Heart left ventricle (tissue), 16 donors: ENCODE results near the gene ABHD14A. TPM values are rescaled to one million over a fixed set of nuclear protein-coding genes. Genes with fewer than 3 reads are reported as not detected.

ENCODE experiments used
- ATAC-seq, 4 donors: fragments of 200-7000 bp; cut with Tn5 transposase; one replicate each; pipeline ENCODE4 v1.9.1; 2020 to 2022; ENCODE audit warnings: moderate library complexity in 4 of 4, mild to moderate bottlenecking in 3 of 4, moderate number of reproducible peaks in 1 of 4
- DNase-seq, 5 donors: peaks; one replicate each; pipeline ENCODE4 v3.0.0-alpha.2; 2020
- H3K27ac ChIP-seq, 12 donors: fragments of 200-600 bp; sonication (generic) in 4 of 12; one replicate each; pipeline versions ENCODE4 v1.5.0 to v1.8.0; 2016 to 2022; ENCODE audit warnings: mild to moderate bottlenecking in 2 of 12
- H3K27me3 ChIP-seq, 9 donors: fragments of 200-600 bp; sonication (generic) in 2 of 9; one replicate each; pipeline versions ENCODE4 v1.5.1 to v1.8.0; 2016 to 2022; ENCODE audit warnings: mild to moderate bottlenecking in 3 of 9
- H3K36me3 ChIP-seq, 9 donors: fragments of 200-600 bp; sonication (generic) in 2 of 9; one replicate each; pipeline versions ENCODE4 v1.5.0 to v1.8.0; 2018 to 2022; ENCODE audit warnings: mild to moderate bottlenecking in 2 of 9
- H3K4me1 ChIP-seq, 12 donors: fragments of 200-600 bp; sonication (generic) in 4 of 12; one replicate each; pipeline versions ENCODE4 v1.5.0 to v1.8.0; 2016 to 2022; ENCODE audit warnings: mild to moderate bottlenecking in 3 of 12
- H3K4me3 ChIP-seq, 12 donors: fragments of 200-600 bp; sonication (generic) in 4 of 12; one replicate each; pipeline versions ENCODE4 v1.5.0 to v1.8.0; 2017 to 2022; ENCODE audit warnings: mild to moderate bottlenecking in 9 of 12, moderate library complexity in 4 of 12
- H3K9me3 ChIP-seq, 12 donors: fragments of 200-600 bp; sonication (generic) in 4 of 12; one replicate each; pipeline versions ENCODE4 v1.5.0 to v1.8.0; 2016 to 2022; ENCODE audit warnings: mild to moderate bottlenecking in 1 of 12
- POLR2A ChIP-seq, 2 donors: fragments of 450-650 bp; IDR thresholded peaks; one replicate each; pipeline ENCODE4 v1.6.1; 2017; ENCODE audit warnings: antibody characterized with exemption in 2 of 2, mild to moderate bottlenecking in 2 of 2, moderate library complexity in 2 of 2
- WGBS, 4 donors: extraction: QIAGEN DNeasy Blood & Tissue Kit in 2 of 4; methylation state at CpG; one replicate each; pipeline versions ENCODE4 v1.1.5 to v1.1.7; 2013 to 2018; 5-methylcytosine and 5-hydroxymethylcytosine counted together
- intact Hi-C, 10 donors: fragments of 100-400 bp; cut with DNase I; formaldehyde crosslinking; loops; one replicate each; pipeline versions ENCODE4 v1.11.1 to v1.14.2; 2022
- polyA plus RNA-seq, 2 donors: library from polyadenylated mRNA; stranded (reverse); fragments of 200-250 nt; gene quantifications; one replicate each; pipeline ENCODE4 v1.2.3, GENCODE V29; 2013
- total RNA-seq, 9 donors: library from RNA; depleted of rRNA in 2 of 9; stranded (reverse); fragments of >200 nt in 2 of 9; fragmentation: NEBNext Ultra II Directional in 3 of 9; extraction: Animal tissue kit (Norgen Biotek cat#: 25700) in 3 of 9; gene quantifications; one replicate each; pipeline versions ENCODE4 v1.1.0 to v1.2.4, GENCODE V29; 2016 to 2023
- TF ChIP-seq, protein P1 (sequence below), 12 donors: fragments of 200-600 bp; sonication (generic) in 4 of 12; IDR thresholded peaks; one replicate each; pipeline versions ENCODE4 v1.5.0 to v1.8.0; 2018 to 2022; ENCODE audit warnings: antibody characterized with exemption in 12 of 12, mild to moderate bottlenecking in 5 of 12
- donor health status: ischemic (EF 13 %, LVEDD 7.1; RV severe dilation, severe dysfunction).
- donor health status: healthy with polysubstance abuse.
- donor health status: DM: no; HTN: yes; CAD: no.
- donor health status: DM: no; HTN: no; CAD: no.
- donor health status: ischemic (EF 25% LVEDD 6.9; RV normal size, moderate dysfunction).
- donor health status: ischemic (EF 25% LVEDD 5.7; RV mildly dilated, moderate dysfunction).
- donor health status: healthy.
- donor health status: DM: yes; HTN: yes; CAD: no.
- donor health status: ischemic (EF 35%, LVEDD 5.7; RV mildly dilated, moderate dysfunction).
- donor health status: nonischemic (EF 11% LVEDD 7.7; RV severe dilation, severe dysfunction).
- donor health status: DM: yes; HTN: yes; CAD: no.
- donor health status: PGD.
- donor health status: ischemic (EF 29% LVEDD 5.4; RV normal size, mild dysfunction).
- donor health status: nonischemic (EF 23%, LVEDD 6.1; RV moderate dilation, normal function).

ABHD14A gene
- total and polyA plus RNA-seq, 11 donors: 17.7 to 70.3 (median 22.1) TPM

DNA sequence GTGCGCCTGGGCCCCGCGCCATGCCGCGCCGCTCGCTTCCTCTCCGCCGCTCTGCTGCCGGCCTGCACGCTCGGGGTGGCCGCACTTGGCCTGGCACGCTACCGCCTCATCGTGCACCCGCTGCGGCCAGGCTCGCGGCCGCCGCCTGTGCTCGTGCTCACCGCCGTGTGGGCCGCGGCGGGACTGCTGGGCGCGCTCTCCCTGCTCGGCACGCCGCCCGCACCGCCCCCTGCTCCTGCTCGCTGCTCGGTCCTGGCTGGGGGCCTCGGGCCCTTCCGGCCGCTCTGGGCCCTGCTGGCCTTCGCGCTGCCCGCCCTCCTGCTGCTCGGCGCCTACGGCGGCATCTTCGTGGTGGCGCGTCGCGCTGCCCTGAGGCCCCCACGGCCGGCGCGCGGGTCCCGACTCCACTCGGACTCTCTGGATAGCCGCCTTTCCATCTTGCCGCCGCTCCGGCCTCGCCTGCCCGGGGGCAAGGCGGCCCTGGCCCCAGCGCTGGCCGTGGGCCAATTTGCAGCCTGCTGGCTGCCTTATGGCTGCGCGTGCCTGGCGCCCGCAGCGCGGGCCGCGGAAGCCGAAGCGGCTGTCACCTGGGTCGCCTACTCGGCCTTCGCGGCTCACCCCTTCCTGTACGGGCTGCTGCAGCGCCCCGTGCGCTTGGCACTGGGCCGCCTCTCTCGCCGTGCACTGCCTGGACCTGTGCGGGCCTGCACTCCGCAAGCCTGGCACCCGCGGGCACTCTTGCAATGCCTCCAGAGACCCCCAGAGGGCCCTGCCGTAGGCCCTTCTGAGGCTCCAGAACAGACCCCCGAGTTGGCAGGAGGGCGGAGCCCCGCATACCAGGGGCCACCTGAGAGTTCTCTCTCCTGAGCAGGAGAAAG, 18.7 kb upstream of the ABHD14A start:
- DNase-seq (peak; percentile 67 to 84 (median 72)), ATAC-seq (peak; percentile 18 to 87 (median 74))
- intact Hi-C loops: loop anchor here in 1 of 10 donors (1.0 kb wide), 1 partner anchor 14 kb away; the partner anchor contains the start of gene PARP3
- WGBS, 4 donors: 2 to 4% (median 4%) methylated on average over 50 to 97 of the region's 97 CpGs
- H3K4me3 ChIP-seq: peak overlapping the region; percentile 9 to 62 (median 52)
- no peak for TF ChIP-seq POLR2A (IDR thresholded peaks at IDR 0.05)
- TF ChIP-seq, protein P1, sequence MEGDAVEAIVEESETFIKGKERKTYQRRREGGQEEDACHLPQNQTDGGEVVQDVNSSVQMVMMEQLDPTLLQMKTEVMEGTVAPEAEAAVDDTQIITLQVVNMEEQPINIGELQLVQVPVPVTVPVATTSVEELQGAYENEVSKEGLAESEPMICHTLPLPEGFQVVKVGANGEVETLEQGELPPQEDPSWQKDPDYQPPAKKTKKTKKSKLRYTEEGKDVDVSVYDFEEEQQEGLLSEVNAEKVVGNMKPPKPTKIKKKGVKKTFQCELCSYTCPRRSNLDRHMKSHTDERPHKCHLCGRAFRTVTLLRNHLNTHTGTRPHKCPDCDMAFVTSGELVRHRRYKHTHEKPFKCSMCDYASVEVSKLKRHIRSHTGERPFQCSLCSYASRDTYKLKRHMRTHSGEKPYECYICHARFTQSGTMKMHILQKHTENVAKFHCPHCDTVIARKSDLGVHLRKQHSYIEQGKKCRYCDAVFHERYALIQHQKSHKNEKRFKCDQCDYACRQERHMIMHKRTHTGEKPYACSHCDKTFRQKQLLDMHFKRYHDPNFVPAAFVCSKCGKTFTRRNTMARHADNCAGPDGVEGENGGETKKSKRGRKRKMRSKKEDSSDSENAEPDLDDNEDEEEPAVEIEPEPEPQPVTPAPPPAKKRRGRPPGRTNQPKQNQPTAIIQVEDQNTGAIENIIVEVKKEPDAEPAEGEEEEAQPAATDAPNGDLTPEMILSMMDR (IDR thresholded peaks at IDR 0.05): peak; percentile 23 to 57 (median 41)
- H3K4me1 ChIP-seq: peaks cover 0 to 27% (median 11%) of the 10 kb centered on the region in 12 donors
- H3K9me3 ChIP-seq: no peaks in the 10 kb centered on the region
- H3K27me3 ChIP-seq: peaks cover 0 to 21% (median 0%) of the 10 kb centered on the region in 9 donors
- peak overlapping the region; percentile 16 to 90 (median 79) for H3K27ac ChIP-seq
- H3K36me3 ChIP-seq: peaks cover 0 to 34% (median 22%) of the 10 kb centered on the region in 9 donors

DNA sequence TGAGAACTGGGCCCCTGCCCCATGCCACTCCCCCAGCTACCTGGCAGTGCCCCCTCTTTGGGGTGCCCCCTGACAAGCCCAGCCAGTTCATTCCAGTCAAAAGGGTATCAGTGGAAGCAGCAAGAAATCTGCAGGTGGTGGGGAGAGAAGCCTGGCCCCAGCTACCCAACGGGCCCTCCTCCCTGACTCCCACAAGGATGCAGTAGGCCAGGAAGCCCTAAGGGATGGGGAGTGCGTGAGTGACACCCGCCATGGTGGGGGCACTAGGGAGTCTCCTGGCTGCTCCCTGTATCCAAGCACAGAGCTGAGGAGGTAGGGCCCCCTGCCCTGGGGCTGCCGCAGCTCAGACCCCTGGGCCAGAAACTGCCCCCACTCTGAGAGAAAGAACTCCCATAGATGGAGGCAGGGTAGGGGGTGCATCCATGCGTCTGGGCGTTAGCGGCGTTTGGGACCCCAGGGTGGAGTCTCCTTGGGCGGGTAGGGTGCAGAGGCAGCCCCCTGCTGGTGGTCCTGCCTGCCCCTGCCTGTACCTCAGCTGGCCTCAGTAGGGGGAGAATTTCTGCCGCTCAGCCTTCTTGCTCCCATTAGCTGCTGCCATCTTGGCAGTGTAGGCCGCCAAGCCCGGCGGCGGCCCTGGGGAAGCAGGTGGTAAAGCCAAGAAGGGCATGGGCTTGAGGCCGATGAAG, 17.2 kb upstream of the ABHD14A start:
- H3K27me3 ChIP-seq: peaks cover 0 to 21% (median 0%) of the 10 kb centered on the region in 9 donors
- DNase-seq: peak in 2 of 5 donors; percentile 14 to 43
- peaks cover 0 to 36% (median 24%) of the 10 kb centered on the region in 12 donors for H3K4me1 ChIP-seq
- no peaks in the 10 kb centered on the region for H3K9me3 ChIP-seq
- WGBS, 4 donors: 93 to 96% (median 95%) methylated on average over 15 of the region's 15 CpGs
- no peak overlapping the region for H3K27ac ChIP-seq
- TF ChIP-seq, protein P1 (IDR thresholded peaks at IDR 0.05): no peak
- no peak for TF ChIP-seq POLR2A (IDR thresholded peaks at IDR 0.05)
- H3K36me3 ChIP-seq: peaks cover 0 to 34% (median 22%) of the 10 kb centered on the region in 9 donors
- intact Hi-C loops: no loop called here
- no peak for ATAC-seq
- no peak overlapping the region for H3K4me3 ChIP-seq

DNA sequence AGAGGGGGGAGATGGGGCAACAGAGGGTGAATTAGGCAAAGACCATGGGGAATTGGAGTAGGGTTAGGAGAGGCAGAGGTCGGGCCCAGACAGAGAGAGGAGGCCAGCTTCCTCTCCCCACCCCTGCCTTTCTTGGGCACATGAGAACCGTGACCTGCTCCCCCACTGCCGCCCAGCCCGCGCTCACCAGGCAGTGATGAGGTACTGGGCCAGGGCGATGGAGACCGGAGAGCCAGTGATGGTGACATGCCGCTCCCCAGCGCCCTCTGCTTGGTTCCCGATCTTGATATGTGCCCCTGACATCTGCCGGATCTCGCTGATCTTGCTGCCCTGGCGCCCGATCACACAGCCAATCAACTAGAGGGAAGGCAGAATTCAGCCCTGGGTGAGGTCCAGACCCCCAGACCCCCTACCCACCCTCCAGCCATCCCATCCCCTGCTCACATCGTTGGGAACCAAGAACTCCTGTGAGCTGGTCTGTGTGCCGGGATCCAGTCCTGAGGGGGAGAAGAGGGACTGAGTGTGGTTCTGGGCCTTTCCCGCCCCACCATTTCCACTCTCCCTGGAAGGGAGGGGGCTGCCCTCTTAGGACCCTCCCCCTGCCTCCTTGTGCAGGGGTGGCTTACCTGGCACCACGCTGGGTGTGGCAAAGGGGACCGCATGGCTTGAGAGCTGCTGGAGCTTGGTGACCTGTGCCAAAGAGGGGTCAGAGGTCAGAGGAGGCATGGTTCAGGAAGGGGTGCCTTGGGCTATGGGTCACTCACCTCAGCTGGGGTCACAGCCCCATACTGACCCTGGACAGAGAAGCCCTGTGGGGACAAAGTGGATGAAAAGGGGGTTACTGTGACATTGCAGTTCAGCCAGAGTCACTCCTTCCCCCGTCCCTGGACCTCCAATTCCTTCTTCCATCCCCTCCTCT, 16.0 kb upstream of the ABHD14A start:
- DNase-seq: peak in 2 of 5 donors; percentile 18 to 49
- no peak for TF ChIP-seq POLR2A (IDR thresholded peaks at IDR 0.05)
- TF ChIP-seq, protein P1 (IDR thresholded peaks at IDR 0.05): no peak
- no peak overlapping the region for H3K4me3 ChIP-seq
- peaks cover 0 to 48% (median 28%) of the 10 kb centered on the region in 12 donors for H3K4me1 ChIP-seq
- peaks cover 0 to 34% (median 22%) of the 10 kb centered on the region in 9 donors for H3K36me3 ChIP-seq
- no peak for ATAC-seq
- WGBS, 4 donors: 90 to 96% (median 94%) methylated on average over 13 to 20 of the region's 20 CpGs
- intact Hi-C loops: no loop called here
- peaks cover 0 to 21% (median 0%) of the 10 kb centered on the region in 9 donors for H3K27me3 ChIP-seq
- H3K27ac ChIP-seq: no peak overlapping the region
- H3K9me3 ChIP-seq: no peaks in the 10 kb centered on the region
